KOPT-K1 (cell line): ENCODE results near the gene AAGAB.
"Not testable (repeated sequence)": the region's sequence is repeated elsewhere in the genome, so short reads cannot be mapped to it uniquely, and the experiment has no call there.

Experiments used
- H3K27ac ChIP-seq: fragments of 200-600 bp; sonication (generic); 2 replicates; pipeline ENCODE4 v1.5.1; 2016; ENCODE audit warnings: antibody characterized with exemption, mild to moderate bottlenecking, low read depth, low read length; ENCODE audit not compliant: poor library complexity, severe bottlenecking
- H3K36me3 ChIP-seq: fragments of 200-600 bp; sonication (generic); 2 replicates; pipeline ENCODE4 v1.5.1; 2017; ENCODE audit warnings: antibody characterized with exemption, mild to moderate bottlenecking, low read length, moderate library complexity; ENCODE audit not compliant: insufficient read depth
- H3K9me3 ChIP-seq: fragments of 200-600 bp; sonication (generic); 2 replicates; pipeline ENCODE4 v1.5.1; 2017; ENCODE audit warnings: antibody characterized with exemption, low read length, mild to moderate bottlenecking; ENCODE audit not compliant: insufficient read depth, poor library complexity, severe bottlenecking

Gene AAGAB

DNA sequence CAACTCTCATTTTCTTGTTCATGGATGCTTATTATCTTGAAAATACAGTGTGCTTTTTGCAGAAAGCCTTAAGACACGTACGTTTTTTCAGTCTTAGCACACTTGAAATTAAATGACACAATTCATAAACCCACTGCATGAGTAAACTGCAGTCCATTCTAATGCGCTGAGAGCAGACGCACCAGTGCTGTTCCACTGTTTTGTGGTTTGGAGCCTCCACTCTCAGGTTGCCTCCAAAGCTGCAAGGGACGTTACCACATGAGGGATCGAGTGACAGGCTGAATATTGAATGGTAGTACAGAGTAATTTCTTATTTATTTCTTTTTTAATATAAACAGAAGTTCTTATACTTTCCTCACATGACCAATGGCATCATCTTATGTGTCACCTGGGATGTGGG, 12.4 kb upstream of the AAGAB start:
- Histone ChIP-seq H3K9me3 (no peaks in the 10 kb centered on the region), H3K27ac (no peak overlapping the region), H3K36me3 (no peaks in the 10 kb centered on the region)

DNA sequence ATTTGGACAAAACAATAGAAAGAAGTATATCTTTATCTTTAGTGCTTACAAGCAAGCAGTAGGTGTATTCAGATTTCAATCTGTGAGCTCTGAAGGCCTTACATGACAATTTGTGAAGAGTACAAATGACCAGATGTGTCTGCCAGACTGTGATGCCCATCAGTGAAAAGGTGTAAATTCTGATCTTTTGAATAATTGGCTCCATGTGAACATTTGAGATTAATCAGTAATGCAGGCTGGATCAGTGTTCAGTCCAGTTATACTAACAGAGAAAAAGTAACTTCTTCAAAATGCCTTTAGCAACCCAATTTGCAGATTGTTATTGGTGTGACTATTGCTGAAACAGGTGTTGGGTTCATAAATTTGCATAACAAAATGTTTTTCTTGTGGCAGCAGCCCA, 5.3 kb upstream of the AAGAB start:
- H3K27ac ChIP-seq, result no peak overlapping the region
- no peaks in the 10 kb centered on the region for H3K36me3 ChIP-seq
- no peaks in the 10 kb centered on the region for H3K9me3 ChIP-seq

DNA sequence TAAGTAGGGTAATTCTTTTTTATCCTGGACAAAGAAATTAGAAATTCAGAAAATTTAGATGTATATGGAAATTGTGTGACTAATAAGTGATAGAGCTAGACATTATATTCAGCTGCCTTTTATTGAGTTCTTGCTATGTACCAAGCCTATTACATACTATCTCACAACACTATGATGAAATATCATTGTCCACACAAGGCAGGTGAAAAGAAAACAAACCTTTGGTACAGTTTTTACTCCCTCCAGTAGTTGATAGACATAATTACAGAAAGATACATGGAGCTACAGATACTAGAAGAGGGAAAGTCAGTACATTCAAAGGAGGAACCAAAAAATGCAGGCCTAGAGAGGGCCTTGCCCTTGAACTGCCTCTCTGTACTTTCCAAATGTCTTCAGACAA, 4.9 kb upstream of the AAGAB start:
- Histone ChIP-seq H3K36me3 (no peaks in the 10 kb centered on the region), H3K27ac (no peak overlapping the region), H3K9me3 (no peaks in the 10 kb centered on the region)

DNA sequence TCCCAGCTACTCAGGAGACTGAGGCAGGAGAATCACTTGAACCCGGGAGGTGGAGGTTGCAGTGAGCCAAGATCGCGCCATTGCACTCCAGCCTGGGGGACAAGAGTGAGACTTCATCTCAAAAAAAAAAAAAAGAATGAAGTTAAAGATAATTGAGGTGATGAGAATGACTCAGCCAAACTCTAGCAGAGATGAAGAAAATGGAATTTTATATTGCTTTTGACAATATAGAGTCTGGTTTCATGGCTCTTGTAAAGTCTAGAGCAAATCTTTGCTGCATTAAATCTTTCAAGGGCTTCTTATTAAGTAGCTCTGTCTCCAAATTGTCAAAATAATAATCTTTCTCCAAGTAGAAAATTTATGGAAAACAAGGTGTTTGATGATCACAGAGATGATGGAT, 4.0 kb upstream of the AAGAB start:
- not testable (repeated sequence) for H3K9me3 ChIP-seq, H3K27ac ChIP-seq, H3K36me3 ChIP-seq

DNA sequence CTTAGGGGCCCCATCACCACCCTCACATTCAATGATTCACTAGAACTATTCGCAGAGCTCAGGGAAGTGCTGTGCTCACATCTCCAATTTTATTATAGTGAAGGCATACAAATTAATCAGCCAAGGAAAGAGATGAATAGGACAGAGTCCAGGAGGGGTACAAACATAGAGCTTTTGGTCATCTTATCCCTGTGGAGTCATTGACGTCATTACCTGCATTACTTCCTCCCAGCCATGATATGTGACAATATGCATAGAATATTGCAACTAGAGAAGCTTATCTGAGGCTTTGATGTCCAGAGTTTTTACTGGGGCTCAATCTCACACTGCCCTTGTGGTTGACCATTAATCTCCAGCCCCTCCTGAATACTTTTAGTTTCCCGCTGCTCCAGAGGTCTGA, 1.6 kb upstream of the AAGAB start:
- Histone ChIP-seq H3K9me3 (no peaks in the 10 kb centered on the region), H3K27ac (no peak overlapping the region), H3K36me3 (no peaks in the 10 kb centered on the region)

DNA sequence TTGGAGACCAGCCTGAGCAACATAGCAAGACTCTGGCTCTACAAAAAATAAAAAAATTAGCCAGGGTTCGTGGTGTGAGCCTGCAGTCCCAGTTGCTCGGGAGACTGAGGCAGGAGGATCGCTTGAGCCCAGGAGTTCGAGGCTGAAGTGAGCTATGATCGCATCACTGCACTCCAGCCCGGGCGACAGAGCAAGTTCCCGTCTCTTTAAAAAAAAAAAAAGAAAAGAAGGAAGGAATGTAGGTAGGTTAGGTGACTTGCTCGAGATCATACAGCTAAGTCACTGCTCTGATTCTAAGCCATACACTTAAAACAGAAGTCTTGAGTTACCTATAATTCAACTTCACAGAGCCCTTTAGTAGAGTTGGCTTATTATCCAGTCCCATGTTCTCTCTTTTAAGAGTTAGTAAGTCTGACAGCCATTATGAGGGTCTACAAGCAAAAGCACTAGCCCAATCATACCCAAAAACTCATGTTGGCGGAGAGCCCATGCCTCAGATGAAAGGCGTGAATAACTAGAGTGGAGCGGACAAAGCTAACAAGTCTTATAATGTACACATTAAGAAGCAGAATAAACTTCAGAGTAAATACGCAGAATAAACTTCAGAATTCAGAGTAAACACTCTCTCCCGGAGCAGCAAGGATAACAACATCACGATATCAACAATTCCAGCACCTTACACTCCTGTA, 768 bp downstream of the AAGAB start:
- H3K27ac ChIP-seq, result peak overlapping the region; percentile 77
- no peaks in the 10 kb centered on the region; the same call in 1 of the 2 replicates for H3K36me3 ChIP-seq
- no peaks in the 10 kb centered on the region for H3K9me3 ChIP-seq

DNA sequence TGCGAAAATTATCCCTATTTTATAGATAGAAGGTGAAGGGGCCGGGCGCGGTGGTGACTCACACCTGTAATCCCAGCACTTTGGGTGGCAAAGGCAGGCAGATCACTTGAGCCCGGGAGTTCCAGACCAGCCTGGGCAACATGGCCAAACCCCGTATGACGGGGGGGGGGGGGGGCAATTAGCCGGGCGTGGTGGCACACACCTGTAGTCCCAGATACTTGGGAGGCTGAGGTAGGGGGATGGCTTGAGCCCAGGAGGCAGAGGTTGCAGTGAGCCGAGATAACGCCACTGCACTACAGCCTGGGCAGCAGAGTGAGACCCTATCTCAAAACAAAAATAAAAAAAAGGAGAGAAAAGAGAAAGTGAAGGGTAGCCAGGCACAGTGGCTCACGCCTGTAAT, 1.4 kb downstream of the AAGAB start:
- Histone ChIP-seq H3K27ac (no peak overlapping the region), H3K9me3 (no peaks in the 10 kb centered on the region), H3K36me3 (no peaks in the 10 kb centered on the region; the same call in 1 of the 2 replicates)

DNA sequence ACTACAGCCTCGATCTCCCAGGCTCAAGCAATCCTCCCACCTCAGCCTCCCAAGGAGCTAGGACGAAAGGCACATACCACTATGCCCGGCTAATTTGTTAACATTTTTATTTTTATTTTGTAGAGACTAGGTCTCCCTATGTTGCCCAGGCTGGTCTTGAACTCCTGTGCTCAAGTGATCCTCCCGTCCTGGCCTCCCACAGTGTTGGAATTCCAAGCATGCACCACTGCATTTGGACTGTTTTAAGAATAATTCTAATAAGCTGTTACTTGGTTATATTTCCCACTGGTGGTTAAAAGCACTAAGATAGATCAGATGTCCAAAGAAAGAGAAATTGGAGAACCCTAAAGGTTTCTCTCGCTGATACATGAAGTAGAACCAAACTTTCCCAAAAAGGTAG, 3.1 kb downstream of the AAGAB start:
- Histone ChIP-seq H3K36me3 (peaks cover 6% of the 10 kb centered on the region; the same call in 1 of the 2 replicates), H3K9me3 (peaks cover 3% of the 10 kb centered on the region), H3K27ac (no peak overlapping the region)

DNA sequence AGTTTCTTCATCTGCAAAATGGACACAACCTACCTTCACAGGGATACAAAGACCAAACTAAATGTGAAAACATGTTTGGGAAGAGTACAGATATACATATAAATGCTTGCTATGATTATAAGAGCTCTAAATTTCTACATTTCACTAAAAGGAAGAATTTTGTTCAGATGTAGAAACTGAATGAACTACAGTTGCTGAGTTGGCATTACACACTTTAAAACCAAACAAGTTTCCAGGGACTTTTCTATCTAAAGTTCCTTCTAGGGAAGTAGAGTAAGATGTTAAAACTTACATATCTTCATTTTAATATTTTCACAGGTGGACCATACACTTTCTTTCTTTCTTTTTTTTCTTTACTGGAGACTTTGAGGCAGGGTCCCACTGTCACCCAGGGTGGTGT, 4.6 kb downstream of the AAGAB start:
- no peak overlapping the region for H3K27ac ChIP-seq
- H3K36me3 ChIP-seq, result peaks cover 15% of the 10 kb centered on the region
- H3K9me3 ChIP-seq, result peaks cover 3% of the 10 kb centered on the region

DNA sequence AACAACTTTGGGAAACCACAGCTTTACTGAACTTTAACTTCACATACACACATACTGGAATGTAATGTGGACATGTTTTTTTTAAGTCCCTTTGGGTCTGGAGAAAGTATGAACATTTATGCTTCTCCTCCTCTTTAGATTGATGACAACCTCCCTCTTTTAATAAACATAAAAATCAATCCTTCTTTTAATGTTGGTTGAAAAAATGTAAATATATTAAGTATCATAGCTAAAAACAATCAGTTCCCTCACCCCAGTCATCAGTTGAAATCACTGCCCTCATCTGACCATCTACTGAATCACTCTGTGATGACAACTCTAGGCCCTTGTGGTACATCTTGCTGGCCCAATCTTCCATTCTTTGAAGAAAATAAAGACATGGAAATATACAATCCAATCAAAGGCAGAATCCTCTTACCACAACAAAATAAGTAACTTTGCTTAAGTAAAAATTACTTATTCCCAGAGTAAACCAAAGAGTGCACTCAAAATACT, 6.4 kb downstream of the AAGAB start:
- Histone ChIP-seq H3K9me3 (peaks cover 3% of the 10 kb centered on the region), H3K36me3 (peaks cover 15% of the 10 kb centered on the region)

DNA sequence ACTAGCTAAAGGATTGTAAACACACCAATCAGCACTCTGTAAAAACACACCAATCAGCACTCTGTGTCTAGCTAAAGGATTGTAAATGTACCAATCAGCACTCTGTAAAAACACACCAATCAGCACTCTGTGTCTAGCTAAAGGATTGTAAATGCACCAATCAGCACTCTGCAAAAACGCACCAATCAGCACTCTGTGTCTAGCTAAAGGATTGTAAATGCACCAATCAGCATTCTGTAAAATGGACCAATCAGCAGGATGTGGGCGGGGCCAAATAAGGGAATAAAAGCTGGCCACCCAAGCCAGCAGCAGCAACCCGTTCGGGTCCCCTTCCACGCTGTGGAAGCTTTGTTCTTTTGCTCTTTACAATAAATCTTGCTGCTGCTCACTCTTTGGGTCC, 7.9 kb downstream of the AAGAB start:
- H3K9me3 ChIP-seq, H3K27ac ChIP-seq: not testable (repeated sequence)
- H3K36me3 ChIP-seq, result peaks cover 15% of the 10 kb centered on the region

More for the DNA sequence above, 6.4 kb downstream of the AAGAB start:
- no peak overlapping the region for H3K27ac ChIP-seq

DNA sequence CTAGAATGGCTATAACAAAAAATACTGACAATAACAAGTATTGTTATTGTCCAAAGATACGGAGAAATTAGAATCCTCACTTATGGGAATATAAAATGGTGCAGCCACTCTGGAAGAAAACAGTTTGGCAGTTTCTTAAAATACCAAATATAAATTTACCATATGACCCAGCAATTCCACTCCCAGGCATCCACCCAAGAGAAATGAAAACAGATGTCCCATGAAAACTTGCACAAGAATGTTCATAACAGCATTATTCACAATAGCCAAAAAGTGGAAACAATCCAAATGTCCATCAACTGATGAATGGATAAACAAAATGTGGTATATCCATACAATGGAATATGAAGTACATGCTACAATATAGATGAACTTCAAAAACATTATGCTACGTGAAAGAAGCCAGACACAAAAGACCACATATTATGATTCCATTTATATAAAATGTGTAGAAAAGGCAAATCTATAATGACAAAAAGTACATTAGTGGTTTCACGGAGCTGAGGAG, 9.4 kb downstream of the AAGAB start:
- Histone ChIP-seq H3K27ac (no peak overlapping the region), H3K36me3 (peaks cover 15% of the 10 kb centered on the region), H3K9me3 (peaks cover 3% of the 10 kb centered on the region)

DNA sequence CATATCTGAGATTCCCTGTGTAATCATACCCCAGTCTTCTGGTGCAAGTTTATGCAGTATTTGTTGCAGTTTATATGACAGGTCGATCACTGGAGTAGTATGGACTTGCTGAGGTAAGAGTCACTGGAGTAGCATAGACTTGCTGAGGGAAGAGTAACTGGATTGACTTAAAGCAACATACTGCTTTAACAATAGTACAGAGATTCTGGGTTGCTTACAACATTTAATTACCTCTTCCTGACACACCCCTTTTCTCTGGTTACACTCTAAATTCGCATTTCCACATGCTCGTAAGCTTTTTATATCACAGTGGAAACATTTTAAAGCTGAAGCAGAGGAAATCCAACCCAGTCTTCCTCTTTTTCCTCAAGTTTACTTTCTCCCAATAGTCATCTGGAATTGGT, 11.8 kb downstream of the AAGAB start:
- Histone ChIP-seq H3K9me3 (peaks cover 3% of the 10 kb centered on the region), H3K27ac (no peak overlapping the region), H3K36me3 (peaks cover 15% of the 10 kb centered on the region)

DNA sequence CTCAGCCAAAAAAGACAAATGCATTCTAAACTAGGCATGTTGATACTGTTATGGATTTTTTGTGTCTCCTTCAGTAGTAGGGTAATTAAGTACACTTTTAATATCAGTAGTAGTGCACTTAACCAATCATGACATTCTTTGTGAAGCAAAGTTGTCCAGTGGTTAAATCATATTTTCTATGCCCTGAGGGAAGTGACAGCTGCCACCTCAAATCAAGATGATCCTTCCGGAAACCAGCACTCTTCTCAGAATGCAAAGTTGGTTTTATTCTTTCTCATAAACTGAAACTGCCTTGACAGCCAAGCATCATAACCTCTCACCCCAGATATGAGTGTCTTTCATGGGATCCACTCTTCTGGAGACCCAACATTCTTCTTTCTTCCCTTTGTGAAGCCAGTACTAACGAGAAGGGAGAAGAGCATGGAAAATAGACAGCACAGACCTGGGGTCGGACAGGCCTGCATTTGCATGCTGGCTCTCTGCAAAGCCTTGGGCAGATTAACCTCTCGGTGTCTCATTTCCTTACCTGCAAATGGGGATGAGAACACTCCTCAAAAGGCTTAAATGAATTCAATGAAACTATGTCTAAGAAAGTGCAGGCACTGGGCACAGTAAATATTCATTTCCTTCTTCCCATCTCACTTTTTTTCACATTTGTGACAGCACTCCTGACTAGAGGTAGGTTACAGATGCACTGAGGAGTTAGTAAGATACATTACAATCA, 13.2 kb downstream of the AAGAB start:
- peak overlapping the region; percentile 45 for H3K27ac ChIP-seq
- H3K36me3 ChIP-seq, result peaks cover 10% of the 10 kb centered on the region
- no peaks in the 10 kb centered on the region for H3K9me3 ChIP-seq

DNA sequence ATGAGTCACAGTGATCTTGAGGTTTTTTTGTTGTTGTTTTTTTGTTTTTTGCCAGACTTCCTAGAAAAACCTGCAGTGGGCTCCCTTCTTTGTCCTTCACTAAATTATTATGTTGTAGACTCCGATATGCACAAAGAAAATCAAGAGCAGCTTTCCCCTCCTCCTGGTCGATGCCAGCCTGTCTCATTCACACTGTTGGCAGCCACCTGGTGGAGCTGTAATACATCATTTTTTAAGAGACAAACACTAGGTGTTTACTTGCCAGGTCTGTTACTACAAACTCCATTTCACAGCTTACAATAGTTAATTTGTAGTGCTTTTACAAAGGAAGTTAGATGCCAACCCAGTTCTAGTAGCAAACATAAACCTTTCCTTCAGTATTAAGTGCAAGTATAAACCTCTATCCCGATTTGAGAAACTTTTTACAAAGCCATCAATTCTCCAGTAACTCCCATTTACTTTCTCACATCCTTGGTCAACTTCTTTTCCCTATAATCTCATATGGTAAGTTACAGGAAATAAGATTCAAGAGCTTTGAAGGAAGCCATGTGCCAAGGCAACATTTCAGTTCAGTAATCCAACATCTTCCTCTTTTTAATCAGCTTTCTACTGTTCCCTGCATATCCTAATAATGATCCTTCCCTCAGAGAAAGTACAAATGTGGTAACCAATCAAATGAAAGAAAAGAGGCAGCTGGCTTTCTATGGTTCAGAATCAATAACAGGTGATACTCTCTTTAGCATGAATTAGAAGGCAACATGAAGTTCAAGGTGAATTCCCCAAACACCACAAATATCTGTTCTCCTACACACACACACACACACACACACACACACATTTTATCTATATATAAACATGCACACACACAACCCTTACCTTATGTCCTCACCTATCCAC, 14.0 kb downstream of the AAGAB start:
- Histone ChIP-seq H3K27ac (peak overlapping the region; percentile 4), H3K9me3 (no peaks in the 10 kb centered on the region), H3K36me3 (peaks cover 9% of the 10 kb centered on the region)
